Measurements from ENCODE around the gene MTERF1. TPM values are rescaled to one million over a fixed set of nuclear protein-coding genes. Genes with fewer than 3 reads are reported as not detected.

MTERF1 gene
- polyA plus RNA-seq, 4 donors = 5.9 to 19.6 (median 10.4) TPM

DNA sequence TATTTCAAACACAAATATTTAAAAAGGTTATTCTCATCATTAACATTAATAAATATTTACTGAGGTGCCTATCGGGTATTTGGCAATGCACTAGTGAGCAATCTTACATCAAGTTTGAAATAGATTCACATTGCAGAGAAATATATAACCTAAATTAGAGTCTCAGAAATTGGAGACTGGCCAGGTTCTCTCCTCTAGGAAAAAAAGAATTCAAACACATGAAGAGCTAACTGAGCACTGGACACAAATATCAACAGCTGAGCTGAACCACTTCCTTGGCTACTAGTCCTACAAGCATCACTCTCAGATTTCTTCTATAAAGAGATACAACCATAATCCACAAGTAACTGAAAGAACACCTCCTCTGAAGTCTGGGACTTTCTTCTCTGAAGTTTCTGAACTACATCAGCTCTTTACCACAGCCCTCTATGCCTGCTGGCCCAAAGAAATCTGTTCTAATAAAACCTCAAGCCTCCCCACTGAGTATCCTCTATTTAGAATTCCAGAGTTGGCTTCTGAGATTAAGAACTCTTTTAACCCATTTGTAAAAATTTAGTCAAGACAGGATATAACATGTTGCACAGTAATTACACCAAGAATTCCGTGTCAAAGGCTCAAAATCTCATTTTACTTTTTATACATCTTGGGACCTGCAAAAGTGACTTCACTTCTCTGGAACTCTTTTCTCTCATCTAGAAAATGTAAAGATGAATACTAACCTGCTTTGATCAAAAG is 45.2 kb downstream of the MTERF1 start:
- WGBS, 3 donors = 64 to 83% (median 80%) methylated on average over 2 of the region's 2 CpGs
- no peak for DNase-seq
- Histone ChIP-seq H3K4me1 (ENCODE audit: control insufficient read depth in 3 of 3, insufficient read depth in 2 of 3, low read depth in 1 of 3, low read length in 2 of 3) (no peaks in the 10 kb centered on the region), H3K36me3 (ENCODE audit: control insufficient read depth in 3 of 3, insufficient read depth in 2 of 3, low read depth in 1 of 3, low read length in 3 of 3) (no peaks in the 10 kb centered on the region), H3K4me3 (ENCODE audit: low read depth in 1 of 3, low read length in 3 of 3) (no peak overlapping the region), H3K27me3 (ENCODE audit: control insufficient read depth in 3 of 3, insufficient read depth in 3 of 3, low read length in 3 of 3) (no peaks in the 10 kb centered on the region), H3K27ac (ENCODE audit: low read depth in 1 of 3, low read length in 2 of 3) (no peak overlapping the region), H3K9me3 (ENCODE audit: control insufficient read depth in 2 of 2, insufficient read depth in 1 of 2, low read depth in 1 of 2, low read length in 1 of 2) (no peaks in the 10 kb centered on the region)
- no peak for FAIRE-seq

DNA sequence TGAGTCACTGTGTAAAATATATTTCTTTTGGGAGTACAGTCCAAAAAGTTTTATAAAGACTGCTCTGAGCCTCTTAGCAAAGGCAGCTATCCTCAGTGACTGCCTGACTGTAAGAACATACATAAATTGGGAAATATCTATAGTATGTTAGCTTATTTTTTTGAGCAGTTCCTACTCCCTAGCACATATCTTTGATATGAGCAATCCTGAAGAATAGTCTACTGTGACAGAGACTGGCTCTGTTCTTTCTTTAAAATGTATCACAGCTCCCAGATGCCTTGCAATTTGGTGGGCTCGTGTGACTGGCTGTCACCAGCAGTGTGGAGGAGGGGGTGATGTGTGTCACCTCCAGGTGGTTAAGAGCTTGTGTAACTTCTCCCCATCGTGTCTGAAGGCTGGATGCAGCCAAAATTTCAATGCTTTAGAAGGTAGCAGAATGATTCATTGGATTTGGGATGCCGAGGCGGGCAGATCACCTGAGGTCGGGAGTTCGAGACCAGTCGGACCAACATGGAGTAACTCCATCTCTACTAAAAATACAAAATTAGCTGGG is 47.9 kb downstream of the MTERF1 start:
- WGBS, 3 donors = 81 to 88% (median 88%) methylated on average over 7 of the region's 7 CpGs
- Histone ChIP-seq H3K4me3 (ENCODE audit: low read depth in 1 of 3, low read length in 3 of 3) (no peak overlapping the region), H3K9me3 (ENCODE audit: control insufficient read depth in 2 of 2, insufficient read depth in 1 of 2, low read depth in 1 of 2, low read length in 1 of 2) (no peaks in the 10 kb centered on the region), H3K27me3 (ENCODE audit: control insufficient read depth in 3 of 3, insufficient read depth in 3 of 3, low read length in 3 of 3) (no peaks in the 10 kb centered on the region), H3K36me3 (ENCODE audit: control insufficient read depth in 3 of 3, insufficient read depth in 2 of 3, low read depth in 1 of 3, low read length in 3 of 3) (no peaks in the 10 kb centered on the region), H3K27ac (ENCODE audit: low read depth in 1 of 3, low read length in 2 of 3) (no peak overlapping the region), H3K4me1 (ENCODE audit: control insufficient read depth in 3 of 3, insufficient read depth in 2 of 3, low read depth in 1 of 3, low read length in 2 of 3) (no peaks in the 10 kb centered on the region)
- FAIRE-seq = no peak
- no peak for DNase-seq

DNA sequence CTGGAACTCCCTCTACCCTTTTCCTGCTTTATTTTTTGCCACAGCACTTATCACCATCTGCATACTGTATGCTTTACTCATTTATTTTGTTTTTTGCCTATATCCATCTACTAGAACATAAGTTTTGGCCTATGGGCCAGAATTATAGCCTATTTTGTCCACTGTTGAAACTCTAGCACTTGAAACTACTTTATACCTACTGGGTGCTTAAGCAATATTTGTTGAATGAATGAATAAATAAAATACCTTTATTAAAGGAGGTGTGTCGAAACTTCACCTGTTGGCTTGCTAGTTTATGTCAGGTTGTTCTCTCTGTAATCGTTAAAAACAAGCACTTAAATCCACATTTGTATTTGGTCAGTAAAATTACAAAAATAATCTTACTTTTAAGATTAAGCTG is 53.3 kb downstream of the MTERF1 start:
- 89 to 92% (median 91%) methylated on average over 2 of the region's 2 CpGs for WGBS, 3 donors
- Histone ChIP-seq H3K4me1 (ENCODE audit: control insufficient read depth in 3 of 3, insufficient read depth in 2 of 3, low read depth in 1 of 3, low read length in 2 of 3) (no peaks in the 10 kb centered on the region), H3K27ac (ENCODE audit: low read depth in 1 of 3, low read length in 2 of 3) (no peak overlapping the region), H3K9me3 (ENCODE audit: control insufficient read depth in 2 of 2, insufficient read depth in 1 of 2, low read depth in 1 of 2, low read length in 1 of 2) (peaks cover 0 to 3% of the 10 kb centered on the region in 2 donors), H3K4me3 (ENCODE audit: low read depth in 1 of 3, low read length in 3 of 3) (no peak overlapping the region), H3K27me3 (ENCODE audit: control insufficient read depth in 3 of 3, insufficient read depth in 3 of 3, low read length in 3 of 3) (no peaks in the 10 kb centered on the region), H3K36me3 (ENCODE audit: control insufficient read depth in 3 of 3, insufficient read depth in 2 of 3, low read depth in 1 of 3, low read length in 3 of 3) (no peaks in the 10 kb centered on the region)
- DNase-seq (no peak), FAIRE-seq (no peak)

DNA sequence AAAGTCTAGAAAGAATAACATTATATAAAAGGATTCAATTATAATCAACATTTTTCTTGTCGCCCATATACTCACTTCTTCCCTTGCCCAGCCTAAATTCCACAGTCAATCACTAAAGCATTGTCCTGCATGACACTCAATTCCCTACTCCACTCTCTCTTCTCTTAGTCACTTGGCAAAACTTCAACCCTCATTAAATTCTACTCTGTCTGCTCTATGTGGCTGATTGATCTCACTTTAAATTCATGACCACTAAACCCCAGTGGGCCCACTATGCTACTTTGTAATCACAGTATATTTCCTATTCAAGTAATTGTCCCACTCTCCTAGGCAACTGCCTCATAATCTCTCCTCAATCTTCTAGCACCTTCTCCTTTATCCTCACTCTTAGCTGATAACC is 54.1 kb downstream of the MTERF1 start:
- WGBS, 3 donors = 82 to 95% (median 93%) methylated on average over 1 of the region's 1 CpG

DNA sequence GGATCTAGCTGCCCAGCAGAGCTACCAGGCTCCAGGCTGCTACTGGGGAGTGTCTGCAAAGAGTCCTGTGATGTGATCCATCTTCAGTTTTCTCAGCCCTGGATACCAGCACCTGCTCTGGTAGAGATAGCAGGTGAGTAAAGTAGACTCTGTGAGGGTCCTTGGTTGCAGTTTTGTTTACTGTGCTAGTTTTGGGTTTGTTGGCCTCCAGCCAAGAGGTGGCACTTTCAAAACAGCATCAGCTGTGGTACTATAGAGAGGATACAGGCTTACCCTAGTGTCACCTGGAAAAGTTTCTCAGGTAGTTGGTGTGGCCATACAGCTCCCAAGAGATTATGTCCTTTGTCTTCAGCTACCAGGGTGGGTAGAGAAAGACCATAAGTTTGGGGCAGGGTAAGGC is 56.3 kb downstream of the MTERF1 start:
- Histone ChIP-seq H3K4me3 (ENCODE audit: low read depth in 1 of 3, low read length in 3 of 3) (no peak overlapping the region), H3K4me1 (ENCODE audit: control insufficient read depth in 3 of 3, insufficient read depth in 2 of 3, low read depth in 1 of 3, low read length in 2 of 3) (no peaks in the 10 kb centered on the region), H3K36me3 (ENCODE audit: control insufficient read depth in 3 of 3, insufficient read depth in 2 of 3, low read depth in 1 of 3, low read length in 3 of 3) (no peaks in the 10 kb centered on the region), H3K27ac (ENCODE audit: low read depth in 1 of 3, low read length in 2 of 3) (no peak overlapping the region), H3K9me3 (ENCODE audit: control insufficient read depth in 2 of 2, insufficient read depth in 1 of 2, low read depth in 1 of 2, low read length in 1 of 2) (peaks cover 0 to 3% of the 10 kb centered on the region in 2 donors), H3K27me3 (ENCODE audit: control insufficient read depth in 3 of 3, insufficient read depth in 3 of 3, low read length in 3 of 3) (no peaks in the 10 kb centered on the region)
- FAIRE-seq (no peak), DNase-seq (no peak)

More for the DNA sequence above, 54.1 kb downstream of the MTERF1 start:
- Histone ChIP-seq H3K4me1 (ENCODE audit: control insufficient read depth in 3 of 3, insufficient read depth in 2 of 3, low read depth in 1 of 3, low read length in 2 of 3) (no peaks in the 10 kb centered on the region), H3K9me3 (ENCODE audit: control insufficient read depth in 2 of 2, insufficient read depth in 1 of 2, low read depth in 1 of 2, low read length in 1 of 2) (peaks cover 0 to 3% of the 10 kb centered on the region in 2 donors), H3K4me3 (ENCODE audit: low read depth in 1 of 3, low read length in 3 of 3) (no peak overlapping the region), H3K27ac (ENCODE audit: low read depth in 1 of 3, low read length in 2 of 3) (no peak overlapping the region), H3K27me3 (ENCODE audit: control insufficient read depth in 3 of 3, insufficient read depth in 3 of 3, low read length in 3 of 3) (no peaks in the 10 kb centered on the region), H3K36me3 (ENCODE audit: control insufficient read depth in 3 of 3, insufficient read depth in 2 of 3, low read depth in 1 of 3, low read length in 3 of 3) (no peaks in the 10 kb centered on the region)
- no peak for DNase-seq
- no peak for FAIRE-seq

Other genes starting within 250 kb of the MTERF1 start
- 100 to 1,000 TPM in 1 of 4 donors, 10 to 100 TPM in 3; 22.1 to 118 (median 60.1) TPM for gene AKAP9, start 60.2 kb upstream of the MTERF1 start, polyA plus RNA-seq